Thymus (tissue), 11 donors: ENCODE data around the gene SLC6A3. TPM values are rescaled to one million over a fixed set of nuclear protein-coding genes. Genes with fewer than 3 reads are reported as not detected.
"Not testable (repeated sequence)": the region's sequence is repeated elsewhere in the genome, so short reads cannot be mapped to it uniquely, and the experiment has no call there.

ENCODE experiments used
- DNase-seq, 9 donors: peaks; one replicate each; pipeline ENCODE4 v3.0.0-alpha.2; 2013; ENCODE audit warnings: low spot score in 9 of 9, low read depth in 6 of 9, missing footprints in 1 of 9
- H3K27ac ChIP-seq, 2 donors: one replicate each; pipeline ENCODE4 v1.5.1; 2013; ENCODE audit warnings: control low read depth in 1 of 2, low read depth in 1 of 2, low read length in 1 of 2, mild to moderate bottlenecking in 1 of 2, moderate library complexity in 1 of 2
- H3K27me3 ChIP-seq, 2 donors: one replicate each; pipeline ENCODE4 v1.5.1; 2013; ENCODE audit warnings: low read length in 1 of 2; ENCODE audit not compliant: control insufficient read depth in 2 of 2, insufficient read depth in 1 of 2
- H3K36me3 ChIP-seq, 2 donors: one replicate each; pipeline ENCODE4 v1.5.1; 2013; ENCODE audit warnings: low read length in 1 of 2, mild to moderate bottlenecking in 1 of 2, moderate library complexity in 1 of 2; ENCODE audit not compliant: control insufficient read depth in 2 of 2, insufficient read depth in 2 of 2
- H3K4me1 ChIP-seq, 2 donors: one replicate each; pipeline ENCODE4 v1.5.1; 2013; ENCODE audit warnings: low read length in 2 of 2; ENCODE audit not compliant: control insufficient read depth in 2 of 2, insufficient read depth in 2 of 2
- H3K4me3 ChIP-seq, 2 donors: one replicate each; pipeline ENCODE4 v1.5.1; 2013; ENCODE audit warnings: low read length in 2 of 2, control low read depth in 1 of 2, mild to moderate bottlenecking in 1 of 2
- H3K9me3 ChIP-seq, 2 donors: one replicate each; pipeline ENCODE4 v1.5.1; 2013; ENCODE audit warnings: low read length in 1 of 2, mild to moderate bottlenecking in 1 of 2; ENCODE audit not compliant: control insufficient read depth in 2 of 2, insufficient read depth in 1 of 2
- WGBS: extraction: QIAGEN DNeasy Blood & Tissue Kit; methylation state at CpG from one replicate; pipeline ENCODE4 v1.1.7; 2013; 5-methylcytosine and 5-hydroxymethylcytosine counted together
- polyA plus RNA-seq: library from polyadenylated mRNA; stranded (reverse); fragments of 200-250 nt; gene quantifications from one replicate; pipeline ENCODE4 v1.2.3, GENCODE V29; 2013
- total RNA-seq: library from RNA; stranded (reverse); fragments of 120-200 nt; gene quantifications from one replicate; pipeline ENCODE4 v1.2.4, GENCODE V29; 2013
- donor health status: healthy.

SLC6A3 gene
- total and polyA plus RNA-seq, 2 donors: 0.33 to 14.9 TPM

GRCh38 chr5:1380011-1380817, 65.0 kb downstream of the SLC6A3 start:
- DNase-seq: peak in 3 of 9 donors; percentile 19 to 46 (median 35)
- 29% methylated on average over 34 of the region's 34 CpGs for WGBS
- Histone ChIP-seq H3K4me3 (no peak overlapping the region), H3K4me1 (peaks cover 3 to 5% of the 10 kb centered on the region in 2 donors), H3K9me3 (peaks cover 6 to 20% of the 10 kb centered on the region in 2 donors), H3K36me3 (no peaks in the 10 kb centered on the region), H3K27me3 (peaks cover 0 to 22% of the 10 kb centered on the region in 2 donors), H3K27ac (no peak overlapping the region)

GRCh38 chr5:1378866-1379659, 66.2 kb downstream of the SLC6A3 start:
- Histone ChIP-seq H3K4me1 (peaks cover 3 to 4% of the 10 kb centered on the region in 2 donors), H3K4me3 (no peak overlapping the region), H3K27ac (no peak overlapping the region), H3K9me3 (peaks cover 6 to 20% of the 10 kb centered on the region in 2 donors), H3K36me3 (no peaks in the 10 kb centered on the region), H3K27me3 (peaks cover 0 to 28% of the 10 kb centered on the region in 2 donors)
- no peak for DNase-seq
- WGBS: 98% methylated on average over 24 of the region's 24 CpGs

DNA sequence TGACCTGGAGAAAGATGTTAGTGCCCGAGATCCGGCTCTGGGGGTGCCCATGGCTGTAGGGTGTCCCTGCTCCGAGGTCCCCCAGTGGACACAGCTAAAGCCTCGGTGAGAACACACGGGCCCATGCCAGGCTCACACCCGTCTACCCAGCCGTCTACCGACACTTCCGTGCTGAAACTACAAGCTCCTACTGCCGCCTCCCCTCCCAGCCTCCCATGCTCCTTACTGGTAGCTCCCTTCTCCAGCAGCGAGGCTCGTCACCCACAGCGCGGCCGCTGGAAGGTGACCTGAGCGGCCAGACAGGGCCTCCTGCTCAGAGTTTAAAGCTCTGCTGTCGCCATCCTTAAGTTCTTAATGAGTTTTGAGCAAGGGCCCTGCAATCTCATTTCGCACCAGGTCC, 67.1 kb downstream of the SLC6A3 start:
- Histone ChIP-seq H3K4me3 (no peak overlapping the region), H3K4me1 (peaks cover 3 to 4% of the 10 kb centered on the region in 2 donors), H3K27ac (no peak overlapping the region), H3K36me3 (no peaks in the 10 kb centered on the region), H3K9me3 (peaks cover 4 to 20% of the 10 kb centered on the region in 2 donors), H3K27me3 (peaks cover 0 to 27% of the 10 kb centered on the region in 2 donors)
- DNase-seq: no peak
- 97% methylated on average over 18 of the region's 18 CpGs for WGBS

GRCh38 chr5:1376981-1377380, 68.3 kb downstream of the SLC6A3 start:
- DNase-seq: no peak
- Histone ChIP-seq H3K4me3 (no peak overlapping the region), H3K4me1 (peaks cover 3 to 4% of the 10 kb centered on the region in 2 donors), H3K36me3 (no peaks in the 10 kb centered on the region), H3K27ac (no peak overlapping the region), H3K9me3 (peaks cover 4 to 20% of the 10 kb centered on the region in 2 donors), H3K27me3 (peaks cover 0 to 29% of the 10 kb centered on the region in 2 donors)
- WGBS: 95% methylated on average over 3 of the region's 3 CpGs

- H3K27ac ChIP-seq: no peak overlapping the region
- WGBS: 89% methylated on average over 23 of the region's 23 CpGs
- peaks cover 3 to 4% of the 10 kb centered on the region in 2 donors for H3K4me1 ChIP-seq
- H3K36me3 ChIP-seq: no peaks in the 10 kb centered on the region
- H3K9me3 ChIP-seq: peaks cover 4 to 20% of the 10 kb centered on the region in 2 donors
- no peak overlapping the region for H3K4me3 ChIP-seq
- DNase-seq: no peak
- H3K27me3 ChIP-seq: peaks cover 0 to 31% of the 10 kb centered on the region in 2 donors
Observed at GRCh38 chr5:1375871-1376810, 69.1 kb downstream of the SLC6A3 start.

- DNase-seq: no peak
- H3K36me3 ChIP-seq: no peaks in the 10 kb centered on the region
- no peak overlapping the region for H3K4me3 ChIP-seq
- 83% methylated on average over 6 of the region's 6 CpGs for WGBS
- peaks cover 0 to 24% of the 10 kb centered on the region in 2 donors for H3K27me3 ChIP-seq
- no peaks in the 10 kb centered on the region for H3K4me1 ChIP-seq
- H3K9me3 ChIP-seq: peaks cover 4 to 15% of the 10 kb centered on the region in 2 donors
- H3K27ac ChIP-seq: no peak overlapping the region
Observed at GRCh38 chr5:1374679-1375055, 70.6 kb downstream of the SLC6A3 start.

GRCh38 chr5:1374030-1374678, 71.1 kb downstream of the SLC6A3 start:
- DNase-seq: no peak
- Histone ChIP-seq H3K36me3 (no peaks in the 10 kb centered on the region), H3K9me3 (peaks cover 4 to 10% of the 10 kb centered on the region in 2 donors), H3K4me3 (no peak overlapping the region), H3K27ac (no peak overlapping the region), H3K4me1 (no peaks in the 10 kb centered on the region), H3K27me3 (peaks cover 0 to 24% of the 10 kb centered on the region in 2 donors)
- WGBS: 82% methylated on average over 9 of the region's 9 CpGs

DNA sequence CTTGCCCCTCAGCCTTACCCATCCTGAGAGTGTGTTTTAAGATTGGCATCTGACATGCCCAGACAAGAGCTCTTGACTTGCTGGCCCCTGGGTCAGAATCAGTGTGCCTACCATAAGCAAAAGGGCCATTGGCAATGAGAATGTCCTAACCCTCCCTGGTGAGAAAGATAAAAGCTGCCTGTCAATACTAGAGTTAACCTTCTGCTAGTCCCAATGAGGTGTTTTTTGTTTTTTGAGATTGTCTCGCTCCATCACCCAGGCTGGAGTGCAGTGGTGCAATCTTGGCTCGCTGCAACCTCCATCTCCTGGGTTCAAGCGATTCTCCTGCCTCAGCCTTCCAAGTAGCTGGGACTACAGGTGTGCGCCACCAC, 73.3 kb downstream of the SLC6A3 start:
- H3K27me3 ChIP-seq: peaks cover 3 to 33% of the 10 kb centered on the region in 2 donors
- H3K4me3 ChIP-seq, H3K4me1 ChIP-seq, H3K36me3 ChIP-seq, H3K27ac ChIP-seq, H3K9me3 ChIP-seq, DNase-seq: not testable (repeated sequence)
- WGBS: 97% methylated on average over 4 of the region's 4 CpGs
